ENCODE data around the gene CACNG5.
A peak's percentile ranks its signal among the peaks of the same experiment; 100 is the strongest.

The CACNG5 gene

DNA sequence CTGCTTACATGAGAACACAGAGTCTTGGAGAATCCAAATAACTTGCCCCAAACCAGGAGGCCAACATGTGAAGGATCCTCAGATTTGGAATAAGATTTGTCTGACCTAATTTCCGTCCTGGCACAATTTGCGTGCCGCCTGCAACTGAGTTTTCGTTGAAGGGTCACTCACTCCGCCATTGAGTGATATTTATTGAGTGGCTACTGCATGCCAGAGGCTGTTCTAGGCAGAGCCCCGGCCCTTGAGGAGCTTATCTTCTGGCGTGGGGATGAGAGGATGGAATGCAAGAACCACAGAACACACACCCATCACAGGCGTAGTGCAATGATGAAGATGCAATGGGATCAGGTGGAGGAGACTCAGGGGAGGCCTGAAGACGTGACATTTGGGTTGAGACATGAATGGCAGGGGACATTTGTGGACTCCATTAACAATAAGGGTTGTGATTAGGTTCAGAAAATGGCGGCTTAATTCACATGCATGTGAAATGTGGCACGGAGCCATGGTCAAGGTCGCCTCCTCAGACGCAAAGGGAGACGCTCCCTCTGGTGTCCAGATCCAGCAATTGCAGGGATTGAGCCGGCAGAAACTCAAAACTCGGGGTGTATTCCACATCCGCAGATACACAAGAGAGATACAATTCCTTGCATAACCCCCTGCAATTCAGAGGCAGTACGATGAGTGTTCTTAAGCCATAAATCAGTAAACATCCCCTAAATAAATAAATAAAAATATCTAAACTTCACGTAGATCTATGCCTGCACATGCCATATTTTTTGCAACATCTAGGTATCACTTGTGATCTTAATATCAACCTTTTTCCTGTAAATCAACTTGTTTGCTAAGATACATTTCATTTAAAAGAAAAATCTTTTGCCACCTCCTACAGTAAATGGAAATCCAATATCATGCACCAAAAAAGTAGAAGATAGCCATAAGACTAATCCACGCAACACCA, 71.7 kb downstream of the CACNG5 start (continued):
- TF ChIP-seq ZNF280D (tag by site-specific recombination; IDR thresholded peaks at IDR 0.05) (0 out of 2 replicates have a peak, but pooled peaks have one; percentile 41), KLF10 (tag by site-specific recombination; IDR thresholded peaks at IDR 0.05) (no peak), ZNF654 (tag by site-specific recombination; IDR thresholded peaks at IDR 0.05; ENCODE audit: low read depth) (peak; percentile 96), ZFHX2 (tag by site-specific recombination; conservative IDR thresholded peaks at IDR 0.05) (no peak), SP7 (tag by site-specific recombination; IDR thresholded peaks at IDR 0.05) (peak; percentile 39; the same call in 1 of the 2 replicates), ZNF335 (tag by site-specific recombination; conservative IDR thresholded peaks at IDR 0.05) (no peak), ZNF530 (tag by site-specific recombination; IDR thresholded peaks at IDR 0.05; ENCODE audit: low read depth) (no peak), ZNF529 (tag by site-specific recombination; IDR thresholded peaks at IDR 0.05; ENCODE audit: insufficient replicate concordance) (no peak), ZXDB (tag by site-specific recombination; IDR thresholded peaks at IDR 0.05) (0 out of 2 replicates have a peak, but pooled peaks have one; percentile 49), ZSCAN30 (tag by site-specific recombination; IDR thresholded peaks at IDR 0.05) (peak; percentile 16; the same call in 1 of the 2 replicates), ZNF580 (tag by site-specific recombination; IDR thresholded peaks at IDR 0.05) (peak; percentile 40; the same call in 1 of the 2 replicates), ZNF548 (tag by site-specific recombination; IDR thresholded peaks at IDR 0.05) (no peak), HOXA7 (CRISPR knock-in tag; IDR thresholded peaks at IDR 0.05; ENCODE audit: borderline replicate concordance) (no peak), ZNF292 (tag by site-specific recombination; IDR thresholded peaks at IDR 0.05; ENCODE audit: borderline replicate concordance, low read depth) (no peak), ZNF624 (tag by site-specific recombination; IDR thresholded peaks at IDR 0.05) (no peak), GLIS1 (tag by site-specific recombination; IDR thresholded peaks at IDR 0.05) (no peak), ZNF155 (tag by site-specific recombination; IDR thresholded peaks at IDR 0.05) (no peak), ZNF157 (tag by site-specific recombination; IDR thresholded peaks at IDR 0.05) (no peak), ZNF747 (tag by site-specific recombination; IDR thresholded peaks at IDR 0.05) (no peak), ZNF138 (tag by site-specific recombination; IDR thresholded peaks at IDR 0.05; ENCODE audit: borderline replicate concordance) (no peak), PRDM4 (tag by site-specific recombination; IDR thresholded peaks at IDR 0.05) (no peak), ZFP3 (tag by site-specific recombination; IDR thresholded peaks at IDR 0.05; ENCODE audit: low read depth) (no peak)
- TF ChIP-seq, protein P1, sequence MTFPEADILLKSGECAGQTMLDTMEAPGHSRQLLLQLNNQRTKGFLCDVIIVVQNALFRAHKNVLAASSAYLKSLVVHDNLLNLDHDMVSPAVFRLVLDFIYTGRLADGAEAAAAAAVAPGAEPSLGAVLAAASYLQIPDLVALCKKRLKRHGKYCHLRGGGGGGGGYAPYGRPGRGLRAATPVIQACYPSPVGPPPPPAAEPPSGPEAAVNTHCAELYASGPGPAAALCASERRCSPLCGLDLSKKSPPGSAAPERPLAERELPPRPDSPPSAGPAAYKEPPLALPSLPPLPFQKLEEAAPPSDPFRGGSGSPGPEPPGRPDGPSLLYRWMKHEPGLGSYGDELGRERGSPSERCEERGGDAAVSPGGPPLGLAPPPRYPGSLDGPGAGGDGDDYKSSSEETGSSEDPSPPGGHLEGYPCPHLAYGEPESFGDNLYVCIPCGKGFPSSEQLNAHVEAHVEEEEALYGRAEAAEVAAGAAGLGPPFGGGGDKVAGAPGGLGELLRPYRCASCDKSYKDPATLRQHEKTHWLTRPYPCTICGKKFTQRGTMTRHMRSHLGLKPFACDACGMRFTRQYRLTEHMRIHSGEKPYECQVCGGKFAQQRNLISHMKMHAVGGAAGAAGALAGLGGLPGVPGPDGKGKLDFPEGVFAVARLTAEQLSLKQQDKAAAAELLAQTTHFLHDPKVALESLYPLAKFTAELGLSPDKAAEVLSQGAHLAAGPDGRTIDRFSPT (tag by site-specific recombination; IDR thresholded peaks at IDR 0.05), result no peak
- TF ChIP-seq, protein P2, sequence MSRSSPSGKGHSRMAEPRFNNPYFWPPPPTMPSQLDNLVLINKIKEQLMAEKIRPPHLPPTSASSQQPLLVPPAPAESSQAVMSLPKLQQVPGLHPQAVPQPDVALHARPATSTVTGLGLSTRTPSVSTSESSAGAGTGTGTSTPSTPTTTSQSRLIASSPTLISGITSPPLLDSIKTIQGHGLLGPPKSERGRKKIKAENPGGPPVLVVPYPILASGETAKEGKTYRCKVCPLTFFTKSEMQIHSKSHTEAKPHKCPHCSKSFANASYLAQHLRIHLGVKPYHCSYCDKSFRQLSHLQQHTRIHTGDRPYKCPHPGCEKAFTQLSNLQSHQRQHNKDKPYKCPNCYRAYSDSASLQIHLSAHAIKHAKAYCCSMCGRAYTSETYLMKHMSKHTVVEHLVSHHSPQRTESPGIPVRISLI (tag by site-specific recombination; IDR thresholded peaks at IDR 0.05), result no peak
